Coronary artery (tissue), 2 donors: ENCODE data around the gene TTLL8.

Source experiments
- DNase-seq: peaks from one replicate; pipeline ENCODE4 v3.0.0-alpha.2; 2017; ENCODE audit warnings: low spot score
- H3K27ac ChIP-seq, 2 donors: fragments of 200-600 bp; sonication (generic); one replicate each; pipeline ENCODE4 v1.5.1; 2016 to 2019
- H3K4me3 ChIP-seq: fragments of 200-600 bp; sonication (generic); 2 replicates; pipeline ENCODE4 v1.5.1; 2016; ENCODE audit warnings: mild to moderate bottlenecking, moderate library complexity
- CTCF ChIP-seq: fragments of 200-600 bp; sonication (generic); IDR thresholded peaks from one replicate; pipeline ENCODE4 v1.5.1; 2019; ENCODE audit warnings: antibody characterized with exemption

Gene TTLL8

DNA sequence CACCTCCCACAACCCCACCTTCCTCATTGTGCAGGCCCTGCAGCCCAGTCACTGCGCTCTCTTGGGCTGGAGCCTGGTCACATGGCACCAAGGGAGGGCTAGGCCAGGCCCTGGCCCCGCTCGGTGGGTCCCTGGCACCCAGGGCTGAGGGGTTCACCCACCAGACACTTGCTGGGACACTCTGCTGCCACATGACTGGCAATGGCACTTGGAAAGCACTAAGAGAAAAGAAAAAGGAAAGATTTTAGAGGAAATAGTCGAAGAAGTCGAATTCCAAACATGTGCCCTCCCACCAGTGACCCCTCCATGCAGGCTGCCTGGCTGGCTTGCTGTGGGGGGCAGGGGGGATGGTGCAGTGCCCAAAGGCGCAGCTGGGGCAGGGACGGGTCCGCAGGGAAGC is 12.3 kb upstream of the TTLL8 start:
- no peak for DNase-seq
- TF ChIP-seq CTCF: no peak
- Histone ChIP-seq H3K27ac (no peak overlapping the region), H3K4me3 (no peak overlapping the region)

DNA sequence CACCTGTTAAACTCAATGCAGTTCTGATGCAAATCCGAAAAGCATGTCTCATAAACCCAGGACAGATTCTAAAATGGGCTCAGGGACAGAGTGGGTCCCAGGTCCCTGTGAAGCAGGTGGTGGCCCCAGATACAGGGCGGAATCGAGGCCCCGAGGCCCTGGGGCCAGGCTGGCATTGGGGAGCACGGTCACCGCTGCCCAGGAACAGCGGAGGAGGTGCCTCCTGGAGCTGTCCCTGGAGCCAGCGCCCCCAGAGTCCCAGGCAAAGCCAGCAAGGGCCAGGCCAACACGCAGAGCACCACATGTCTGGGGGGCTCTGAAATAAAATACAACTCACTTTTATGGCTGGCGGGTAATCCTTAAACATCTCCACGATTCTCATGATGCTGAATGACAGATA is 10.0 kb upstream of the TTLL8 start:
- H3K4me3 ChIP-seq: no peak overlapping the region
- H3K27ac ChIP-seq: no peak overlapping the region
- DNase-seq: no peak
- no peak for TF ChIP-seq CTCF

GRCh38 chr22:50067244-50067643 is 9.1 kb upstream of the TTLL8 start:
- no peak for TF ChIP-seq CTCF
- no peak for DNase-seq

GRCh38 chr22:50064453-50064852 is 6.4 kb upstream of the TTLL8 start:
- DNase-seq: no peak
- Histone ChIP-seq H3K27ac (no peak overlapping the region), H3K4me3 (no peak overlapping the region)
- no peak for TF ChIP-seq CTCF

More at GRCh38 chr22:50067244-50067643, 9.1 kb upstream of the TTLL8 start:
- no peak overlapping the region for H3K27ac ChIP-seq
- H3K4me3 ChIP-seq: no peak overlapping the region

DNA sequence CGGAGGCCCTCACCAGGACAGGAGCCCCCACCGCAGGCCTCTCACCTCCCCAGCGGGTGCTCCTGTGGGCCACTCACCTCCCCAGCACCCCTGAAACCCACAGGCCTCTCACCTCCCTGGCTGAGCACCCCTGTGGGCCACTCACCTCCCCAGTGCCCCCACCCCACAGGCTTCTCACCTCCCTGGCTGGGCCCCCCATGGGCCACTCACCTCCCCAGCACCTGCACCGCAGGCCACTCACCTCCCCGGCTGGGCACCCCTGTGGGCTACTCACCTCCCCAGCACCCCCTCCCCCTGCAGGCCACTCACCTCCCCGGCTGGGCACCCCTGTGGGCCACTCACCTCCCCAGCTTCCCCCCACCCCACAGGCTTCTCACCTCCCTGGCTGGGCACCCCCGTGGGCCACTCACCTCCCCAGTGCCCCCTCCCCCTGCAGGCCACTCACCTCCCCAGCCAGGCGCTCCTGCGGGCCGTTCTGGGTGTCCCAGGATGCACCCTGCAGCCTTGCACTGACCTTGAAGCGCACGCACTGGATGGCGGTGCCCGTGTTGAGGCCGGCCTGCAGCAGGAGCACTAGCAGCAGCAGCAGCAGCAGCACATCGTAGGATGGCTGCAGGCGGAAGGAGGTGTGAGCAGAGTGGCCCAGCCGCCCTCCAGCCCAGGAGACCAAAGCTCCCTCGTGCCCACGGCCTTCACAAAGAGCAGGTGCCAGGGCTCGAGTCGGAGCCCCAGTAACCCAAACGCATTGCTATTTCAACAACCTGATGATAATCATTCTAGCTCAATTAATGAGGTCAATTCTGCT is 5.7 kb upstream of the TTLL8 start:
- no peak for DNase-seq
- no peak overlapping the region for H3K4me3 ChIP-seq
- no peak overlapping the region for H3K27ac ChIP-seq
- no peak for TF ChIP-seq CTCF

DNA sequence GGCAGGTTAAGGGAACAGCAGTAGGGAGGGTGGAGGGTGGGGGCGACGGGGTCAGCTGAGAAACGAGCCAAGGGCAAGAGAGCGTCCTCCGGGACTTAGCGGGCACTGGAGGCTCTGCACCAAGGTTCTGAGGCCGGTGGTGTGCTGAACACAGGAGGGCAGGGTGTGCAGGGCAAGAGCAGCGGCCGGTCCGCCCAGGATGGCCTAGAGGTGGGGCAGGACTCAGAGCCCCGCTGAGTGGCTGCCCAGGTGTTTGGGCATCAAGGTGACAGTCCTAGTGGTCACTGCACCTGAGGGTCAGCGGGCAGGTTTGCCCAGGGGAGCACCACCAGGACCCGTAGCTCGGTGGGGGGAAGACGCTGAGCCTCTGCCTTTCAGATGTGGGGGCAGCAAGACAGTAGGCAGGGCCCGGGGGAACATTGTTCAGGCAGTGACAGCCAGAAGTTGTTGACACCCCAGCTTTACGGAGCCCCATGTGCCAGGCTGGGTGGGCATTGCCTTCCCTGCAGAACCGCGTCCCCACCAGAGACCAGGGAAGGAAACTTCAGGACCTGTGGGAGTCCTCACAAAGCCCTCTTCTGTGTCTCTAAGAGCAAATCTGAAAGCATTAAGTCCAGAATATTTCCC is 4.5 kb upstream of the TTLL8 start:
- DNase-seq: no peak
- TF ChIP-seq CTCF: no peak
- Histone ChIP-seq H3K27ac (no peak overlapping the region), H3K4me3 (no peak overlapping the region)
